Smooth muscle cell (in vitro differentiated cells): ENCODE data around the gene NOS3. TPM values are rescaled to one million over a fixed set of nuclear protein-coding genes. Genes with fewer than 3 reads are reported as not detected.

Experiments used
- DNase-seq: peaks from one replicate; lab custom pipeline; 2025; ENCODE audit not compliant: unreplicated experiment; lab: John Stamatoyannopoulos, UW
- H2AFZ ChIP-seq: fragments of 200-600 bp; sonication (generic); 2 replicates; pipeline ENCODE4 v1.6.0; 2016; ENCODE audit warnings: antibody characterized with exemption, low read depth, mild to moderate bottlenecking
- H3F3A ChIP-seq: fragments of 200-600 bp; sonication (generic); 2 replicates; pipeline ENCODE4 v1.6.0; 2017; ENCODE audit warnings: antibody characterized with exemption, low read depth
- H3K27ac ChIP-seq: fragments of 200-600 bp; sonication (generic); 2 replicates; pipeline ENCODE4 v1.5.1; 2016; ENCODE audit warnings: low read depth, mild to moderate bottlenecking
- H3K27me3 ChIP-seq: fragments of 200-600 bp; sonication (generic); 2 replicates; pipeline ENCODE4 v1.6.1; 2016; ENCODE audit warnings: low read depth, mild to moderate bottlenecking
- H3K36me3 ChIP-seq: fragments of 200-600 bp; sonication (generic); 2 replicates; pipeline ENCODE4 v1.5.1; 2016; ENCODE audit warnings: low read depth
- H3K4me1 ChIP-seq: fragments of 200-600 bp; sonication (generic); 2 replicates; pipeline ENCODE4 v1.5.1; 2016; ENCODE audit warnings: low read depth
- H3K4me2 ChIP-seq: fragments of 200-600 bp; sonication (generic); 2 replicates; pipeline ENCODE4 v1.6.0; 2016; ENCODE audit warnings: mild to moderate bottlenecking
- H3K4me3 ChIP-seq: fragments of 200-600 bp; sonication (generic); 2 replicates; pipeline ENCODE4 v1.5.1; 2016; ENCODE audit warnings: mild to moderate bottlenecking
- H3K79me2 ChIP-seq: fragments of 200-600 bp; sonication (generic); 2 replicates; pipeline ENCODE4 v1.6.0; 2016; ENCODE audit warnings: low read depth, mild to moderate bottlenecking
- H3K9ac ChIP-seq: fragments of 200-600 bp; sonication (generic); 2 replicates; pipeline ENCODE4 v1.6.0; 2016; ENCODE audit warnings: low read depth
- H3K9me3 ChIP-seq: fragments of 200-600 bp; sonication (generic); replicated peaks from 2 replicates; pipeline ENCODE4 v1.5.1; 2016; ENCODE audit warnings: low read depth
- H4K20me1 ChIP-seq: fragments of 200-600 bp; sonication (generic); 2 replicates; pipeline ENCODE4 v1.6.0; 2016; ENCODE audit warnings: low read depth
- CTCF ChIP-seq: fragments of 200-600 bp; sonication (generic); IDR thresholded peaks from 2 replicates; pipeline ENCODE4 v1.5.1; 2017; ENCODE audit warnings: borderline replicate concordance, mild to moderate bottlenecking, antibody characterized with exemption; ENCODE audit not compliant: insufficient read depth, poor library complexity, severe bottlenecking
- WGBS: methylation state at CpG from one replicate; pipeline ENCODE4 v1.1.7; 2016; ENCODE audit warnings: low lambda C conversion rate; 5-methylcytosine and 5-hydroxymethylcytosine counted together
- polyA plus RNA-seq: library from polyadenylated mRNA; unstranded; fragments of >200 nt; fragmentation: Nextera tagmentation; extraction: Ambion mirVana; gene quantifications from 2 replicates; pipeline ENCODE4 v1.2.1, GENCODE V29; 2016
- total RNA-seq: library from RNA; depleted of rRNA; stranded (reverse); fragments of >200 nt; gene quantifications from 2 replicates; pipeline ENCODE4 v1.2.3, GENCODE V29; 2014

Gene NOS3
- total and polyA plus RNA-seq, 2 experiments from 2014 or later = 3.4 to 11.7 TPM

- Histone ChIP-seq H3K79me2 (no peaks in the 10 kb centered on the region), H3K4me3 (peak overlapping the region; percentile 45), H3K4me1 (peaks cover 19% of the 10 kb centered on the region), H3F3A (no peaks in the 10 kb centered on the region), H3K27ac (no peak overlapping the region), H3K9me3 (no peaks in the 10 kb centered on the region), H3K4me2 (peak overlapping the region; percentile 87), H4K20me1 (no peaks in the 10 kb centered on the region), H2AFZ (peak overlapping the region; percentile 73), H3K36me3 (no peaks in the 10 kb centered on the region), H3K9ac (no peak overlapping the region), H3K27me3 (no peaks in the 10 kb centered on the region)
- peak; percentile 91 for TF ChIP-seq CTCF
- WGBS = 14% methylated on average over 33 of the region's 34 CpGs
- DNase-seq = peak; percentile 36
Measured at GRCh38 chr7:151017953-151018420, 27.2 kb downstream of the NOS3 start.

- H3K79me2 ChIP-seq = no peaks in the 10 kb centered on the region
- H3K36me3 ChIP-seq = no peaks in the 10 kb centered on the region
- peak overlapping the region; percentile 45 for H3K4me3 ChIP-seq
- H3F3A ChIP-seq = no peaks in the 10 kb centered on the region
- peak overlapping the region; percentile 87 for H3K4me2 ChIP-seq
- peak overlapping the region; percentile 49 for H2AFZ ChIP-seq
- no peaks in the 10 kb centered on the region for H3K27me3 ChIP-seq
- 12% methylated on average over 82 of the region's 82 CpGs for WGBS
- no peak for DNase-seq
- peaks cover 19% of the 10 kb centered on the region for H3K4me1 ChIP-seq
- no peak overlapping the region for H3K27ac ChIP-seq
- no peaks in the 10 kb centered on the region for H4K20me1 ChIP-seq
- TF ChIP-seq CTCF = no peak
- H3K9ac ChIP-seq = no peak overlapping the region
- H3K9me3 ChIP-seq = no peaks in the 10 kb centered on the region
Measured at GRCh38 chr7:151018421-151019129, 27.8 kb downstream of the NOS3 start.

- WGBS = 61% methylated on average over 19 of the region's 20 CpGs
- Histone ChIP-seq H3K36me3 (no peaks in the 10 kb centered on the region), H3K9ac (no peak overlapping the region), H3K4me2 (peak overlapping the region; percentile 87), H3K27ac (no peak overlapping the region), H4K20me1 (no peaks in the 10 kb centered on the region), H3K4me3 (peak overlapping the region; percentile 45), H3K9me3 (no peaks in the 10 kb centered on the region), H3K27me3 (no peaks in the 10 kb centered on the region), H3K4me1 (peaks cover 19% of the 10 kb centered on the region), H2AFZ (peak overlapping the region; percentile 49), H3F3A (no peaks in the 10 kb centered on the region), H3K79me2 (no peaks in the 10 kb centered on the region)
- TF ChIP-seq CTCF = no peak
- DNase-seq = no peak
Measured at GRCh38 chr7:151019130-151019447, 28.3 kb downstream of the NOS3 start.

GRCh38 chr7:151020231-151020630 lies 29.4 kb downstream of the NOS3 start:
- Histone ChIP-seq H3K4me2 (peak overlapping the region; percentile 61), H3K27ac (no peak overlapping the region), H3K4me3 (no peak overlapping the region), H3K9me3 (no peaks in the 10 kb centered on the region), H3F3A (no peaks in the 10 kb centered on the region), H3K9ac (no peak overlapping the region), H3K4me1 (peaks cover 19% of the 10 kb centered on the region), H3K79me2 (no peaks in the 10 kb centered on the region), H4K20me1 (no peaks in the 10 kb centered on the region), H2AFZ (peak overlapping the region; percentile 66), H3K36me3 (no peaks in the 10 kb centered on the region), H3K27me3 (no peaks in the 10 kb centered on the region)
- WGBS = 18% methylated on average over 7 of the region's 7 CpGs
- no peak for DNase-seq
- no peak for TF ChIP-seq CTCF
